ENCODE results near the gene EPN2. TPM values are rescaled to one million over a fixed set of nuclear protein-coding genes. Genes with fewer than 3 reads are reported as not detected.

The EPN2 gene
- total and polyA plus RNA-seq, 4 donors, result 5.6 to 23.8 (median 12.2) TPM

DNA sequence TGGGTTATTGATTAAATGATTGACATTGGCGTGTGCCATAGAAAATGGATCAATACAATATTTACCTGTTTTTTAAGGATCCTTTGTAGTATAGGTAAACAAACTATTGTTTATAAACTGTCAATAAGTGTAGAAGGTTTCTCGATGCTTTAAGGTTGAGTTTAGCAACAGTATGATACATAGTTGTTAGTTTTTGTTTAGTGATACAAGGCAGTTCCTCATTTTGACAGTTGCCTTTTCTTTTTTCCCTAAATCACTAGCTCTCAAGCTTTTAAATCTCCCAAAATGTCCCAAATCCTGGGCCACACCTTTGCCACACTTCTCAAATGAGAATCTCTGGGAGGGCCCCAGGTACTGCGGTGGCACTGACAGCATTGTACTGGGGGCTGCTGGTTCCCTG, 57.3 kb downstream of the EPN2 start (continued):
- TF ChIP-seq RAD21 (IDR thresholded peaks at IDR 0.05) (no peak), CTCF (IDR thresholded peaks at IDR 0.05; ENCODE audit: low read depth, low read length, missing input control) (no peak)

DNA sequence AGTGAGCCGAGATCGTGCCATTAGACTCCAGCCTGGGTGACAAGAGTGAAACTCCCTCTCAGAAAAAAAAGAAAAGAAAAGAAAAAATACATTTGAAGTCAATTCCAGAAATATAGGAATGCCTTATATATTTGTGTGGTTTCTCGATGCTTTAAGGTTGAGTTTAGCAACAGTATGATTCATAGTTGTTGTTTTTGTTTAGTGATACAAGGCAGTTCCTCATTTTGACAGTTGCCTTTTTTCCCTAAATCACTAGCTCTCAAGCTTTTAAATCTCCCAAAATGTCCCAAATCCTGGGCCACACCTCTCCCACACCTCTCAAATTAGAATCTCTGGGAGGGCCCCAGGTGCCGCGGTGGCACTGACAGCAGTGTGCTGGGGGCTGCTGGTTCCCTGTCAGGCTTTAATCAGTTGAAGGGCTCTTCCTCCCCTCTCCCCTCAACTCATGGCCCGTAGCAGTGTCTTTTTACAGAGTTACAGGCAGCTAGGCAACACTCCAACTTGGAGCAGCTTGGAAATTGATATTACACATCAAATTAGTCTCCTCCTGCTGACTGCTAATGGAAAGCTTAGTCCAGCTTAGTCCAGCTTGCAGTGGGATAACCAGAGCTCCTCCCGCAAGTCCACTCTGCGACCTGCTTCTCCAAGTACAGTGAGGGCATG, 58.4 kb downstream of the EPN2 start:
- WGBS, result 86% methylated on average over 8 of the region's 8 CpGs
- H3K36me3 ChIP-seq (ENCODE audit: control insufficient read depth in 4 of 4, insufficient read depth in 3 of 4, low read depth in 1 of 4, low read length in 3 of 4), result no peaks in the 10 kb centered on the region
- no peak for DNase-seq (ENCODE audit: low spot score)
- H3K27me3 ChIP-seq (ENCODE audit: control insufficient read depth in 4 of 4, insufficient read depth in 4 of 4, low read length in 3 of 4), result no peaks in the 10 kb centered on the region
- H3K4me1 ChIP-seq (ENCODE audit: control insufficient read depth in 4 of 4, insufficient read depth in 4 of 4, low read length in 3 of 4), result no peaks in the 10 kb centered on the region
- no peaks in the 10 kb centered on the region for H3K9me3 ChIP-seq (ENCODE audit: control insufficient read depth in 4 of 4, low read length in 3 of 4)
- no peak overlapping the region for H3K4me3 ChIP-seq (ENCODE audit: low read depth in 1 of 3, low read length in 3 of 3)
- H3K9ac ChIP-seq (ENCODE audit: low read depth in 1 of 2, low read length in 2 of 2), result no peak overlapping the region
- TF ChIP-seq JUND (IDR thresholded peaks at IDR 0.05), result no peak
- TF ChIP-seq RAD21 (IDR thresholded peaks at IDR 0.05), result no peak
- no peak for TF ChIP-seq YY1 (IDR thresholded peaks at IDR 0.05)
- no peak for TF ChIP-seq SP1 (IDR thresholded peaks at IDR 0.05)
- TF ChIP-seq EGR1 (IDR thresholded peaks at IDR 0.05; ENCODE audit: low read depth in 2 of 2), result no peak
- TF ChIP-seq HNF4G (IDR thresholded peaks at IDR 0.05), result no peak
- TF ChIP-seq ZBTB33 (IDR thresholded peaks at IDR 0.05), result no peak
- no peak overlapping the region for H3K27ac ChIP-seq (ENCODE audit: low read depth in 1 of 2, low read length in 2 of 2)

- WGBS, result 95% methylated on average over 11 of the region's 11 CpGs
- Histone ChIP-seq H3K4me1 (ENCODE audit: control insufficient read depth in 4 of 4, insufficient read depth in 4 of 4, low read length in 3 of 4) (no peaks in the 10 kb centered on the region), H3K9me3 (ENCODE audit: control insufficient read depth in 4 of 4, low read length in 3 of 4) (no peaks in the 10 kb centered on the region), H3K36me3 (ENCODE audit: control insufficient read depth in 4 of 4, insufficient read depth in 3 of 4, low read depth in 1 of 4, low read length in 3 of 4) (no peaks in the 10 kb centered on the region), H3K4me3 (ENCODE audit: low read depth in 1 of 3, low read length in 3 of 3) (no peak overlapping the region), H3K9ac (ENCODE audit: low read depth in 1 of 2, low read length in 2 of 2) (no peak overlapping the region), H3K27me3 (ENCODE audit: control insufficient read depth in 4 of 4, insufficient read depth in 4 of 4, low read length in 3 of 4) (no peaks in the 10 kb centered on the region), H3K27ac (ENCODE audit: low read depth in 1 of 2, low read length in 2 of 2) (no peak overlapping the region)
- no peak for DNase-seq (ENCODE audit: low spot score)
- TF ChIP-seq SP1 (IDR thresholded peaks at IDR 0.05) (no peak), RAD21 (IDR thresholded peaks at IDR 0.05) (no peak), HNF4A (conservative IDR thresholded peaks at IDR 0.05) (no peak), ZBTB33 (IDR thresholded peaks at IDR 0.05) (no peak), HNF4G (IDR thresholded peaks at IDR 0.05) (no peak), FOXA2 (IDR thresholded peaks at IDR 0.05) (no peak), YY1 (IDR thresholded peaks at IDR 0.05) (no peak), RXRA (IDR thresholded peaks at IDR 0.05) (no peak), TAF1 (conservative IDR thresholded peaks at IDR 0.05) (no peak), GABPA (IDR thresholded peaks at IDR 0.05 in 1 of 2, conservative IDR thresholded peaks at IDR 0.05 in 1 of 2) (no peak), CTCF (IDR thresholded peaks at IDR 0.05; ENCODE audit: low read depth, low read length, missing input control) (no peak), FOXA1 (IDR thresholded peaks at IDR 0.05) (no peak)
- TF ChIP-seq, protein P1, sequence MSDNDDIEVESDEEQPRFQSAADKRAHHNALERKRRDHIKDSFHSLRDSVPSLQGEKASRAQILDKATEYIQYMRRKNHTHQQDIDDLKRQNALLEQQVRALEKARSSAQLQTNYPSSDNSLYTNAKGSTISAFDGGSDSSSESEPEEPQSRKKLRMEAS (IDR thresholded peaks at IDR 0.05), result no peak
These were observed 59.9 kb downstream of the EPN2 start for GRCh38 chr17:19296786-19297778.

All from liver (tissue), 9 donors.